Trophoblast cell (in vitro differentiated cells and primary cell): ENCODE data around the gene SPOP.

Experiments used
- DNase-seq, 2 donors: peaks; one replicate each; pipeline ENCODE4 v3.0.0-alpha.2; 2016
- H2AFZ ChIP-seq: 2 replicates; pipeline ENCODE4 v1.6.1; 2013; ENCODE audit warnings: low read length, moderate library complexity, mild to moderate bottlenecking; ENCODE audit not compliant: insufficient read depth, poor library complexity
- H2AK5ac ChIP-seq: 2 replicates; pipeline ENCODE4 v1.6.1; 2013; ENCODE audit warnings: mild to moderate bottlenecking, low read length
- H2BK120ac ChIP-seq: 2 replicates; pipeline ENCODE4 v1.6.1; 2013; ENCODE audit warnings: low read length, mild to moderate bottlenecking, moderate library complexity; ENCODE audit not compliant: insufficient read depth, poor library complexity
- H2BK12ac ChIP-seq: 2 replicates; pipeline ENCODE4 v1.6.1; 2013; ENCODE audit warnings: mild to moderate bottlenecking, low read length, moderate library complexity
- H2BK5ac ChIP-seq: 2 replicates; pipeline ENCODE4 v1.6.1; 2013; ENCODE audit warnings: low read length, low read depth, moderate library complexity, mild to moderate bottlenecking; ENCODE audit not compliant: poor library complexity
- H3K14ac ChIP-seq: 2 replicates; pipeline ENCODE4 v1.6.1; 2013; ENCODE audit warnings: mild to moderate bottlenecking, low read length
- H3K18ac ChIP-seq: 2 replicates; pipeline ENCODE4 v1.6.1; 2013; ENCODE audit warnings: mild to moderate bottlenecking, low read length
- H3K23ac ChIP-seq: 2 replicates; pipeline ENCODE4 v1.6.1; 2013; ENCODE audit warnings: low read length
- H3K27ac ChIP-seq: 2 replicates; pipeline ENCODE4 v1.5.1; 2013; ENCODE audit warnings: low read depth, mild to moderate bottlenecking, inconsistent platforms, low read length, moderate library complexity
- H3K27me3 ChIP-seq: 2 replicates; pipeline ENCODE4 v1.6.1; 2013; ENCODE audit warnings: inconsistent platforms, mild to moderate bottlenecking, low read length, moderate library complexity; ENCODE audit not compliant: insufficient read depth
- H3K36me3 ChIP-seq, 2 experiments: 1 replicate in 1 of 2; 2 replicates in 1 of 2; pipeline ENCODE4 v1.6.1; 2013; ENCODE audit warnings: low read length in 2 of 2, mild to moderate bottlenecking in 2 of 2, moderate library complexity in 1 of 2; ENCODE audit not compliant: insufficient read depth in 2 of 2, control insufficient read depth in 1 of 2
- H3K4ac ChIP-seq: 2 replicates; pipeline ENCODE4 v1.6.1; 2013; ENCODE audit warnings: low read depth, mild to moderate bottlenecking, low read length, moderate library complexity
- H3K4me1 ChIP-seq, 2 experiments: 1 replicate in 1 of 2; 2 replicates in 1 of 2; pipeline ENCODE4 v1.6.1; 2013; ENCODE audit warnings: low read length in 2 of 2, mild to moderate bottlenecking in 2 of 2, moderate library complexity in 1 of 2; ENCODE audit not compliant: insufficient read depth in 2 of 2, control insufficient read depth in 1 of 2
- H3K4me2 ChIP-seq: 2 replicates; pipeline ENCODE4 v1.6.1; 2013; ENCODE audit warnings: inconsistent platforms, mild to moderate bottlenecking, low read length, moderate library complexity
- H3K4me3 ChIP-seq: 2 replicates; pipeline ENCODE4 v1.5.1; 2013; ENCODE audit warnings: mild to moderate bottlenecking, low read depth, low read length, inconsistent platforms
- H3K79me1 ChIP-seq: one replicate; pipeline ENCODE4 v1.6.1; 2013; ENCODE audit warnings: low read length
- H3K79me2 ChIP-seq: 2 replicates; pipeline ENCODE4 v1.6.1; 2013; ENCODE audit warnings: low read length, mild to moderate bottlenecking; ENCODE audit not compliant: control insufficient read depth, insufficient read depth, poor library complexity
- H3K9ac ChIP-seq: 2 replicates; pipeline ENCODE4 v1.6.1; 2013; ENCODE audit warnings: mild to moderate bottlenecking, low read length
- H3K9me3 ChIP-seq: 2 replicates; pipeline ENCODE4 v1.6.1; 2013; ENCODE audit warnings: low read depth, mild to moderate bottlenecking, control low read depth, inconsistent platforms, low read length; ENCODE audit not compliant: insufficient read depth
- H4K12ac ChIP-seq: 2 replicates; pipeline ENCODE4 v1.6.1; 2013; ENCODE audit warnings: low read depth, mild to moderate bottlenecking, low read length, moderate library complexity
- H4K8ac ChIP-seq: 2 replicates; pipeline ENCODE4 v1.6.1; 2013; ENCODE audit warnings: low read depth, mild to moderate bottlenecking, low read length, moderate library complexity
- H4K91ac ChIP-seq: one replicate; pipeline ENCODE4 v1.6.1; 2013; ENCODE audit warnings: low read depth, mild to moderate bottlenecking, low read length, moderate library complexity
- WGBS: extraction: QIAGEN DNeasy Blood & Tissue Kit; methylation state at CpG from one replicate; pipeline ENCODE4 v1.1.7; 2013; ENCODE audit warnings: missing lambda C conversion rate; ENCODE audit not compliant: insufficient read length, insufficient coverage; ENCODE audit errors: extremely low coverage; 5-methylcytosine and 5-hydroxymethylcytosine counted together

The SPOP gene

GRCh38 chr17:49723423-49723822, 45.5 kb upstream of the SPOP start:
- Histone ChIP-seq H3K9ac (no peak overlapping the region), H3K14ac (no peak overlapping the region), H2AK5ac (no peak overlapping the region), H3K9me3 (no peaks in the 10 kb centered on the region), H3K4me2 (no peak overlapping the region), H2BK12ac (no peak overlapping the region), H3K4me1 (no peaks in the 10 kb centered on the region), H4K91ac (no peak overlapping the region), H2BK5ac (no peak overlapping the region), H3K4ac (no peak overlapping the region), H3K79me2 (no peaks in the 10 kb centered on the region), H4K8ac (no peak overlapping the region), H3K79me1 (no peaks in the 10 kb centered on the region), H3K27ac (no peak overlapping the region), H3K18ac (no peak overlapping the region), H2AFZ (no peak overlapping the region), H3K36me3 (peaks cover 9 to 11% of the 10 kb centered on the region in 2 experiments), H2BK120ac (no peak overlapping the region), H3K27me3 (no peaks in the 10 kb centered on the region), H4K12ac (no peak overlapping the region), H3K23ac (no peak overlapping the region), H3K4me3 (no peak overlapping the region)
- no peak for DNase-seq
- no CpG with 5 or more reads among the region's 8 CpGs for WGBS

GRCh38 chr17:49722066-49722465, 44.2 kb upstream of the SPOP start:
- H3K27ac ChIP-seq = no peak overlapping the region
- H3K36me3 ChIP-seq = peaks cover 13 to 17% of the 10 kb centered on the region in 2 experiments
- H3K9ac ChIP-seq = no peak overlapping the region
- H3K79me1 ChIP-seq = no peaks in the 10 kb centered on the region
- no peak overlapping the region for H2BK5ac ChIP-seq
- no peak overlapping the region for H3K4ac ChIP-seq
- no peak overlapping the region for H3K18ac ChIP-seq
- no CpG with 5 or more reads among the region's 3 CpGs for WGBS
- no peaks in the 10 kb centered on the region for H3K27me3 ChIP-seq
- H3K23ac ChIP-seq = no peak overlapping the region
- peaks cover 2% of the 10 kb centered on the region for H3K9me3 ChIP-seq
- no peak overlapping the region for H2BK12ac ChIP-seq
- no peak overlapping the region for H2BK120ac ChIP-seq
- no peak overlapping the region for H2AK5ac ChIP-seq
- no peak overlapping the region for H2AFZ ChIP-seq
- H4K91ac ChIP-seq = no peak overlapping the region
- H4K8ac ChIP-seq = no peak overlapping the region
- no peak overlapping the region for H3K14ac ChIP-seq
- H3K4me1 ChIP-seq = no peaks in the 10 kb centered on the region
- H3K79me2 ChIP-seq = no peaks in the 10 kb centered on the region
- DNase-seq = no peak
- no peak overlapping the region for H3K4me3 ChIP-seq
- H4K12ac ChIP-seq = no peak overlapping the region
- H3K4me2 ChIP-seq = no peak overlapping the region

GRCh38 chr17:49717371-49717861, 39.5 kb upstream of the SPOP start:
- Histone ChIP-seq H4K8ac (no peak overlapping the region), H4K91ac (no peak overlapping the region), H3K23ac (no peak overlapping the region), H3K4me1 (no peaks in the 10 kb centered on the region), H3K9ac (no peak overlapping the region), H2AK5ac (no peak overlapping the region), H3K14ac (no peak overlapping the region), H3K4me2 (no peak overlapping the region), H3K4me3 (no peak overlapping the region), H2BK5ac (no peak overlapping the region), H3K79me1 (no peaks in the 10 kb centered on the region), H2BK120ac (no peak overlapping the region), H2AFZ (no peak overlapping the region), H3K27me3 (no peaks in the 10 kb centered on the region), H3K18ac (no peak overlapping the region), H3K79me2 (no peaks in the 10 kb centered on the region), H3K9me3 (peaks cover 2% of the 10 kb centered on the region), H3K27ac (no peak overlapping the region), H2BK12ac (no peak overlapping the region), H3K36me3 (peaks cover 16 to 25% of the 10 kb centered on the region in 2 experiments), H3K4ac (no peak overlapping the region), H4K12ac (no peak overlapping the region)
- DNase-seq = no peak
- no CpG with 5 or more reads among the region's 10 CpGs for WGBS

GRCh38 chr17:49716668-49717364, 38.9 kb upstream of the SPOP start:
- H3K4me3 ChIP-seq = no peak overlapping the region
- no peak overlapping the region for H3K14ac ChIP-seq
- H3K18ac ChIP-seq = no peak overlapping the region
- H3K23ac ChIP-seq = no peak overlapping the region
- no peak overlapping the region for H3K4ac ChIP-seq
- no peaks in the 10 kb centered on the region for H3K79me2 ChIP-seq
- DNase-seq = no peak
- H3K27ac ChIP-seq = no peak overlapping the region
- H3K36me3 ChIP-seq = peaks cover 15 to 21% of the 10 kb centered on the region in 2 experiments
- peaks cover 2% of the 10 kb centered on the region for H3K9me3 ChIP-seq
- H3K4me1 ChIP-seq = no peaks in the 10 kb centered on the region
- no peak overlapping the region for H2AFZ ChIP-seq
- no peaks in the 10 kb centered on the region for H3K27me3 ChIP-seq
- H2BK120ac ChIP-seq = no peak overlapping the region
- WGBS = no CpG with 5 or more reads among the region's 1 CpG
- H4K8ac ChIP-seq = no peak overlapping the region
- H3K9ac ChIP-seq = no peak overlapping the region
- H4K12ac ChIP-seq = no peak overlapping the region
- no peak overlapping the region for H2BK12ac ChIP-seq
- H4K91ac ChIP-seq = no peak overlapping the region
- H2BK5ac ChIP-seq = no peak overlapping the region
- H3K4me2 ChIP-seq = no peak overlapping the region
- no peak overlapping the region for H2AK5ac ChIP-seq
- H3K79me1 ChIP-seq = no peaks in the 10 kb centered on the region
